MM.1S (cell line): ENCODE measurements around the gene TMEM62.

Source experiments
- DNase-seq: peaks from one replicate; pipeline ENCODE4 v3.0.0-alpha.2; 2015
- H2AFZ ChIP-seq: fragments of 300-600 bp; sonication (generic); 2 replicates; pipeline ENCODE4 v1.6.0; 2016; ENCODE audit warnings: antibody characterized with exemption, low read length
- H3F3A ChIP-seq: fragments of 300-600 bp; sonication (generic); 2 replicates; pipeline ENCODE4 v1.6.1; 2016; ENCODE audit warnings: mild to moderate bottlenecking, antibody characterized with exemption, low read length, moderate library complexity, mixed read lengths; ENCODE audit not compliant: insufficient read depth
- H3K27ac ChIP-seq: fragments of 300-600 bp; sonication (generic); 2 replicates; pipeline ENCODE4 v1.5.1; 2016; ENCODE audit warnings: mild to moderate bottlenecking, low read length
- H3K27me3 ChIP-seq: fragments of 300-600 bp; sonication (generic); replicated peaks from 2 replicates; pipeline ENCODE4 v1.6.0; 2016; ENCODE audit warnings: low read length; ENCODE audit not compliant: insufficient read depth
- H3K36me3 ChIP-seq: fragments of 300-600 bp; sonication (generic); replicated peaks from 2 replicates; pipeline ENCODE4 v1.6.1; 2016; ENCODE audit warnings: mild to moderate bottlenecking, low read length, mixed read lengths; ENCODE audit not compliant: insufficient read depth
- H3K4me1 ChIP-seq: fragments of 300-600 bp; sonication (generic); 2 replicates; pipeline ENCODE4 v1.6.1; 2016; ENCODE audit warnings: low read length, mixed read lengths
- H3K4me2 ChIP-seq: fragments of 300-600 bp; sonication (generic); 2 replicates; pipeline ENCODE4 v1.6.0; 2016; ENCODE audit warnings: low read depth, low read length
- H3K4me3 ChIP-seq: fragments of 300-600 bp; sonication (generic); 2 replicates; pipeline ENCODE4 v1.5.1; 2016; ENCODE audit warnings: low read length, mixed read lengths
- H3K79me2 ChIP-seq: fragments of 300-600 bp; sonication (generic); 2 replicates; pipeline ENCODE4 v1.6.1; 2016; ENCODE audit warnings: mixed run types, low read length, mixed read lengths
- H3K9ac ChIP-seq: fragments of 300-600 bp; sonication (generic); 2 replicates; pipeline ENCODE4 v1.6.1; 2016; ENCODE audit warnings: low read length, mixed read lengths
- H3K9me2 ChIP-seq: fragments of 300-600 bp; sonication (generic); replicated peaks from 2 replicates; pipeline ENCODE4 v1.6.1; 2016; ENCODE audit warnings: mild to moderate bottlenecking, low read length, mixed read lengths; ENCODE audit not compliant: insufficient read depth
- H3K9me3 ChIP-seq: fragments of 300-600 bp; sonication (generic); replicated peaks from 2 replicates; pipeline ENCODE4 v1.6.1; 2016; ENCODE audit warnings: mild to moderate bottlenecking, low read length, mixed read lengths; ENCODE audit not compliant: insufficient read depth
- H4K20me1 ChIP-seq: fragments of 300-600 bp; sonication (generic); 2 replicates; pipeline ENCODE4 v1.6.1; 2016; ENCODE audit warnings: mild to moderate bottlenecking, low read length, moderate library complexity, mixed read lengths; ENCODE audit not compliant: insufficient read depth
- CTCF ChIP-seq: fragments of 300-600 bp; sonication (generic); IDR thresholded peaks from 2 replicates; pipeline ENCODE4 v1.5.1; 2016; ENCODE audit warnings: antibody characterized with exemption, low read length, mixed read lengths
- EZH2 ChIP-seq: fragments of 300-600 bp; sonication (generic); optimal IDR thresholded peaks from 2 replicates; pipeline ENCODE3; 2017; ENCODE audit warnings: low read depth, mild to moderate bottlenecking, antibody characterized with exemption, low read length, mixed read lengths
- EZH2phosphoT487 ChIP-seq: fragments of 300-600 bp; sonication (generic); IDR thresholded peaks from 2 replicates; pipeline ENCODE4 v1.6.1; 2018; ENCODE audit warnings: antibody characterized with exemption, low read length

TMEM62 gene

GRCh38 chr15:43103907-43104306, 29.5 kb upstream of the TMEM62 start:
- no peaks in the 10 kb centered on the region for H3K9me3 ChIP-seq
- DNase-seq: no peak
- no peak overlapping the region for H3K9ac ChIP-seq
- no peaks in the 10 kb centered on the region for H3K9me2 ChIP-seq
- H3K4me3 ChIP-seq: no peak overlapping the region
- no peak overlapping the region for H3K4me2 ChIP-seq
- H3K79me2 ChIP-seq: peaks cover 52% of the 10 kb centered on the region
- no peak overlapping the region for H2AFZ ChIP-seq
- no peak for TF ChIP-seq CTCF
- no peak for TF ChIP-seq EZH2
- no peaks in the 10 kb centered on the region for H4K20me1 ChIP-seq
- H3K4me1 ChIP-seq: no peaks in the 10 kb centered on the region
- H3K27me3 ChIP-seq: no peaks in the 10 kb centered on the region
- H3F3A ChIP-seq: no peaks in the 10 kb centered on the region
- no peak overlapping the region for H3K27ac ChIP-seq
- H3K36me3 ChIP-seq: no peaks in the 10 kb centered on the region

- TF ChIP-seq EZH2: no peak
- no peak for TF ChIP-seq EZH2phosphoT487
- TF ChIP-seq CTCF: no peak
- no peaks in the 10 kb centered on the region for H3K36me3 ChIP-seq
- no peaks in the 10 kb centered on the region for H3F3A ChIP-seq
- H3K9me2 ChIP-seq: no peaks in the 10 kb centered on the region
- H3K4me3 ChIP-seq: no peak overlapping the region
- no peak overlapping the region for H3K27ac ChIP-seq
- peaks cover 49% of the 10 kb centered on the region for H3K79me2 ChIP-seq
- H3K4me1 ChIP-seq: no peaks in the 10 kb centered on the region
- no peak for DNase-seq
- no peaks in the 10 kb centered on the region for H3K27me3 ChIP-seq
- no peaks in the 10 kb centered on the region for H4K20me1 ChIP-seq
- H3K9me3 ChIP-seq: no peaks in the 10 kb centered on the region
- H2AFZ ChIP-seq: no peak overlapping the region
- no peak overlapping the region for H3K4me2 ChIP-seq
- H3K9ac ChIP-seq: no peak overlapping the region
These were observed 29.0 kb upstream of the TMEM62 start for GRCh38 chr15:43104426-43104825.

GRCh38 chr15:43105077-43105736, 28.2 kb upstream of the TMEM62 start:
- Histone ChIP-seq H3K27ac (peak overlapping the region; percentile 65; the same call in 1 of the 2 replicates), H3K27me3 (no peaks in the 10 kb centered on the region), H3K36me3 (no peaks in the 10 kb centered on the region), H4K20me1 (no peaks in the 10 kb centered on the region), H3K4me1 (no peaks in the 10 kb centered on the region), H3K79me2 (peaks cover 45% of the 10 kb centered on the region), H3K4me3 (peak overlapping the region; percentile 86), H3K9me2 (no peaks in the 10 kb centered on the region), H2AFZ (peak overlapping the region; percentile 90), H3K4me2 (peak overlapping the region; percentile 81), H3F3A (no peaks in the 10 kb centered on the region), H3K9ac (peak overlapping the region; percentile 73), H3K9me3 (no peaks in the 10 kb centered on the region)
- peak; percentile 42 for DNase-seq
- TF ChIP-seq EZH2phosphoT487: no peak
- no peak for TF ChIP-seq EZH2
- no peak for TF ChIP-seq CTCF
